ENCODE data around the gene F7.
A peak's percentile ranks its signal among the peaks of the same experiment; 100 is the strongest.
"Not testable (repeated sequence)": the region's sequence is repeated elsewhere in the genome, so short reads cannot be mapped to it uniquely, and the experiment has no call there.

The F7 gene

DNA sequence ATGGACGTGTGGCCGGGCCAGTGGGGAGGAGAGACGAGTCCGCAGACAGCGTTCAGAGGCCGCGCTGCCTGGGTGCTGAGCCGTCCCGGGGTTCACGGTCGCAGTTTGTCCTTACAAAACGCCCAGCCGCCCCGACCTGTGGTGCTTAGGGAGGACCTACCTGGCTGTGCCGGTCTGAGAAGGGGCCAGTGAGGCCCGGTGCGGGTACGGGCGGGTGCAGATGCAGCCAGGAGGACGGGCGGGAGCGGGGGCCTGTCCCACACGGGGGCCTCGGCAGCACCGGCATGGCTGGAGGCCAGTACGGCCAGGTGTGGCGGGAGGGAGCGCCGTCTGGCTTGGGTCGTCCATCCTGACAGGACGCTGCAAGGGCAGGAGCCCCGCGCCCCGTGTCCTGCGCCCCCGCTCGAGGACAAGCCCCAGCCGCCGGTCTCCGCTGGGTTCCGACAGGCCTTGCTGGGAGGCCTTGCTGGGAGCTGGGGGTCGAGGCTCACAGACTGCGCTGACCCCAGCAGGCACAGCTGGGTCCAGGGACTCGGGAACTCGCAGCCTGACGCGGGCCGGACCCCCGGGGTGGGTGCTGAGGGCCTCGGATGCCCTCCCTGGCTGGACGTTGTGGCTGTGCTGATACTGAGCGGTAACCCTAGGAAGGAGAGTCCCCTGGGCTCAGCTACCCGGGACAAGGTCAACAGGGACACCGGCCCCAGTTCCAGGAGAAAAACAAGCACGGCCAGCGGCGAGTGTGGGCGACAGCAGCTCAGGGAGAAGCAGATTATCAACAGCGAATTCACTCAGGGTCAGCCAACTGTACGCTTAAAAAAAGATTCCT lies 47.6 kb downstream of the F7 start:
- DNase-seq (ENCODE audit: low read depth, low spot score), result peak; percentile 38

DNA sequence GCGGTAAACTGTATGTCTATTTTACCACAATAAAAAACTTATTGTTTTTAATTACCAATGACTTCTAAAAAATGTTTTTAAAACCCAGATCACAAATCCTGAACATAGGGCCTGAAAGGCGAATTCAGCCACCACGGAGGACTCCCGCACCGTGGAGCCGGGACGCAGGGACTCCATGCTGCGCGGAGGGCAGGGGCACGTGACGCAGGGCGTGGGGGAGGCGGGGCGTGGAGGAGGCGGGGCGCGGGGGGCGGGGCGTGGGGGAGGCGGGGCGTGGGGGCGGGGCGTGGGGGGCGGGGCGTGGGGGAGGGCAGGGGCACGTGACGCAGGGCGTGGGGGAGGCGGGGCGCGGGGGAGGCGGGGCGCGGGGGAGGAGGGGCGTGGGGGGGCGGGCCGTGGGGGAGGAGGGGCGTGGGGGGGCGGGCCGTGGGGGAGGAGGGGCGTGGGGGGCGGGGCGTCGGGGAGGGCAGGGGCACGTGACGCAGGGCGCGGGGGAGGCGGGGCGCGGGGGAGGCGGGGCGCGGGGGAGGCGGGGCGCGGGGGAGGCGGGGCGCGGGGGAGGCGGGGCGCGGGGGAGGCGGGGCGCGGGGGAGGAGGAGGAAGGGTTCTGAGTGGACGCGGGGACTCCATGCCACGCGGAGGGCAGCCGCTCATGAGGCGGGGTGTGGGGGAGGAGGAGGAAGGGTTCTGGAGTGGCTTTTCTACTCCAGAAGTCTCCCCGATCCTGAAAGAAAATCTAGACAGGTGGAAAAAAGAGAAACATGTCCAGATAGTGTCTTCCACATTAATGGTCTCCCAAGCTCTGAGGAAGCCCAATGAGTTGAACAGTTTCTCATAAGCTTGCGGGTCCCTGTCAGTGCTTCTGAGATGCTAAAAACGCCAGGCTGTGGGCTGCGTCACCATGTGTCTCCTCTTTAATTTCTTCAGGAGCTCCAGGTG lies 48.5 kb downstream of the F7 start:
- peak; percentile 81 for DNase-seq (ENCODE audit: low read depth, low spot score)

DNA sequence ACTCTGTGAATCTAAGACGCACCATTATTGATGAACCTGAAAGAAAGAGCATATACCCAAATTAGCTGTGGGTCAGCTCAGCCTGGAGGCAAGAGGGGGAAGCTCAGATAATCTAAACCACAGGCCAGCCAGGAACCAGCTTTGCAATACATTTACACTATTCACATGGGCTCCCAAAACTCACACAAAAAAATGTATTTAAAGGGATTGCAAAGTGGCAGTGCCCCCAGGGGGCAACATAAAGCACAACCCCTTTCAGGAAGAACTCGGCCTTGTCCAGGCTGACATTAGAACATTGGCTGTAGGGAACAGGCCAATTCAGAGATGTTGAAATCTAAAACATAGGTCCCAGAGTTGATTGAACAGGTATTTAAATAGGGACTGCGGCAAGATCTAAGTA lies 49.6 kb downstream of the F7 start:
- no peak for DNase-seq (ENCODE audit: low read depth, low spot score)

DNA sequence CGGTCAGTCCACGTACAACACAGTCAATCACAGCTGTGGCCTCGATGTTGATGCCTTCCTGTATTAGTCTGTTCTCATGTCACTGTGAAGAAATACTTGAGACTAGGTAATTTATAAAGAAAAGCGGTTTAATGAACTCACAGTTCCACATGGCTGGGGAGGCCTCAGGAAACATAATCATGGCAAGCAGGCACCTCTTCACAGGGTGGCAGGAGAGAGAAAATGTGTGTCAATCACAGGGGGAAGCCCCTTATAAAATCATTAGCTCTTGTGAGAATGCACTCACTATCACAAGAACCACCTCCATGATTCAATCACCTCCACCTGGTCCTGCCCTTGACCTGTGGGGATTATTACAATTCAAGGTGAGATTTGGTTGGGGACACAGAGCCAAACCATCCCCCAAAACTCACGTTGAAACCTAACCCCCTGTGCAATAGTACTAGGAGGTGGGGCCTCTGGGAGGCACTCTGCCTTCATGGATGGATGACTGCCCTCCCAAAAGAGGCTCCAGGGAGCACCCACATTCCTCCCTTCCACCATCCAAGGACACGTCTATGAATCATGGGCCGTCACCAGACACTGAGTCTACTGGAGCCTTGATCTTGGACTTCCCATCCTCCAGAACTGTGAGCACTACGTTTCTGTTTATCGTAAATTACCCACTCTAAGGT lies 50.5 kb downstream of the F7 start:
- no peak for DNase-seq (ENCODE audit: low read depth, low spot score)

DNA sequence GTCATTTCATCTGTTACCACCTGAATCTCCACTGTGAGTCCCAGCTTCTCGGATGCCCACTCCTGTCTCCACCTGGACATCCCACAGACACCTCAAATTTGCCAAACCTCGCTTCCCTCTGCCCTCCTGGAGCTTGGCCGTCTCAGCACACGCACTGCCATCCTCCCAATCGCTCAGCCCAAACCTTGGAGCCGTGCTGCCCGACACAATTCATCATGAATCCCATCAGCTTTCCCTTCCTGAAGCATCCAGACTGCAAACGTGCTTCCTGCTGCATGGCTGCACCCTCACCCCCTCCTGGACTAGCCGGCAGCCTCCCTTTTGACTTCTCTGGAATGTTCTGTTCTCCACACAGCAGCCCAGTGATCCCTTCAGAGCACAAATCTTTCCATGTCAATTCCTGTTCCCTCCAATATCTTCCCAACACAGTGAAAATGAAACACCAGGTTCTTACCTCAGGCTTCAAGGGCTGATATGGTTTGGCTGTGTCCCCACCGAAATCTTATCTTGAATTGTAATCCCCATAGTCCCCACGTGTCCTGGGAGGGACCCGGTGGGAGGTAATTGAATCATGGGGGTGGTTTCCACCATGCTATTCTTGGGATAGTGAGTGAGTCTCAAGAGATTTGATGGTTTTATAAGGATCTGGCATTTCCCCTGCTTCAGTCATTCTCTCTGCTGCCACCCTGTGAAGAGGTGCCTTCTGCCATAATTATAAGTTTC lies 51.8 kb downstream of the F7 start:
- no peak for DNase-seq (ENCODE audit: low read depth, low spot score)

DNA sequence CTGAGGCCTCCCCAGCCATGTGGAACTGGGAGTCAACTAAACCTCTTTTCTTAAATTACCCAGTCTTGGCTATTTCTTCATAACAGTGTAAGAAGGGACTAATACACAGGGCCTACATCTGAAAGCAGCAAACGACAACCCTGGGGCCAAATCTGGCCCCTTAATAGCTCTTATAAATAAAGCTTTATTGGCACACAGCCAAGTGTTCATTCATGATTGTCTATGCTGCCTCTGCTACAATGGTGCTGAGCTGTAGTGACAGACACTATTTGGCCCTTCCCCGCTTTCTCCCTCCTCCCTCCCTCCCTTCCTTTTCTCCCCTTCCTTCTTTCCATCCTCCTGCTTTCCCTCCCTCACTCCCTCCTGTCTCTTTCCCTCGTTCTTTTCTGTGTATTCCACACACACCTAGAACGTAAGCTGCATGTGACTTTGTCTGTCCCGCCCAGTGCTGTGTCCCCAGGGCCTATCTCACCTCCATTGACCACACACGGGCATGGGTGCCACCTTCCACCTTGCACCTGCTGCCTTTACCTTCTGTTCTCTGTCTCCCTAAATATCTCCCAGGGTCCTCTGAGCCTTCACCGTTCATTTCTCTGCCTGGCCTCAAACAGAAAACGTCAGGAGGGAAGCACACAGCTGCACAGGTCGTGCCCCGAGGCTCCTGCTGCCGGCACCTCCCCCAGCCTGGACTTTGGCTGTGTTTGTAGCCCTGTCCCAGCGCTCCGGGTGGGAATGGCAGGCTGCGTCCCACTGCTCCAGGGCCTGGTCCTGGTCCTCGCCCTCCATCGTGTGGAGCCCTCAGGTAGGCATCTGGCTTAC lies 52.5 kb downstream of the F7 start, which contains the start of gene PROZ:
TSS of gene PROZ (plus strand) at position 720 of the 819 bp plus-strand sequence. CDS start at position 733, 13 bp downstream.
- DNase-seq (ENCODE audit: low read depth, low spot score), result no peak

DNA sequence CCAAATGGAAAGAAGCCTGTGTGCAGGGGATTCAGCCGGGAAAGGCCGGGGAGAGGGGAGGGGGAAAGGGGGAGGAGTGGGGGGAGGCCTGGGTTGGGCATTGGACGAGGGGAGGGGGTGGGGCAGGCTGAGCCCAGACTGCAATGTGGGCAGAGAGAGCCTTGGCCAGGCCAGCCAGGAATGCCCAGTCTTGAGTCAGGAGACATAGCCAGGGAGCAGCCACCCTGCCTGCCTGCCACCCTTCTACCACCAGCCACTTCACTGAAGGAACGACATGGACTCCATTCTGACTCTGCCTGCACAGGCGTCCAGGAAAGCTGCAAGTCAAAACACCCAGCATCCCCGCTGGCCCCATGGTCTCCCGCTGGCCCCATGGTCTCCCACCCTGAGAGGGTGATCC lies 53.4 kb downstream of the F7 start:
- no peak for DNase-seq (ENCODE audit: low read depth, low spot score)

DNA sequence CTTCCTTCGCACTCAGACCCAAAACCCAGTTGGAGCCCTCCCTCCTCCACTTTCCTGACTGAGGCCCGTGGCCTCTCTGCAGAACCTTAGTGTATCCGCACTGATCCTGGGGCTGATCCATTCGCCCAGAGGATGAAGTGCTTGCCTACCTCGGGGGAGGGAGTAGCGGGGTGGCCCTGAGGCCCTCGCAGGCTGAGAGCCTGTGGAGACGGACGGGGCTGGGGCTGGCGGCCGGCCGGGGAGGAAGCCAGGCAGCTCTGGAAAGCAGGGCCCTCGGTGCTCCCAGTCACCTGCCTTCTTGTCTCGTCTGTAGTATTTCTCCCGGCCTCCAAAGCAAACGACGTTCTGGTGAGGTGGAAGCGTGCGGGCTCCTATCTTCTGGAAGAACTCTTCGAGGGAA lies 54.1 kb downstream of the F7 start:
- no peak for DNase-seq (ENCODE audit: low read depth, low spot score)

DNA sequence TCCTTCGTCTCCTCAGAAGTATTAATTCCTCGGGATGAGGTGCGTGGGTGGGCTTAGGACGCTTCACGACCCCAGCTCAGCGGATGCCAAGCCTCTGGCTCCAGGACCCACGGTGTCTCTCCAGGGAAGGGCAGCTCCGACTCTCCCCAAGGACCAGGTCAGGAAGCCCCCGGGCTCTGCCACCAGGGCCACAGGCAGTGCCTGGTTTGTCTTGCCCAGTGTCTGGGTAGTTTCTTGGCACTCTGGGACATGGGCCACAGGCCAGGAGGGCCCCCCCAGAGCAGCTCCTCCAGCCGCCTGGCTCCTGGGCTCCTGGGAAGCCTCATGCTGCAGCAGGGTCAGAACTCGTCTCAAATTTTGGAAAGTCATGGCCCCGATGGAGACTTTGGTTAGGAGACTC lies 55.4 kb downstream of the F7 start:
- no peak for DNase-seq (ENCODE audit: low read depth, low spot score)

DNA sequence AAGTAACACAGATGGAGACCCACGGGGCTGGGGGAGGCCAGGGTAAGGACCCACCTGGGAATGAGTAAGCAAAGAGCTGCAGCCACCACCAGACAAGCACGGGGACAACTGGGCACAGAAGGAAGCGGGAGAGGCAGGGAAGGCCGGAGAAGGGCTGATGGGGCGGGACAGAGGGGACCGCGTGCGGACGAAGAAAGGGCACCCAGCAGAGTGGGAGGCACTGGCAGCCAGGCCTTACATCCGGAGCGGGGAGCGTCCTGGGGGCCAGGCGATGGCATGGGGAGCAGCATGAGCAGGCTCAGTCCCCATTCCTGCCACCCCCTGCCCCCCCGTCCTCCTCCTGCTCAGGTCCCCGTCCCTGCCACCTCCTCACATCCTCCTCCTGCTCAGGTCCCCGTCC lies 55.8 kb downstream of the F7 start:
- no peak for DNase-seq (ENCODE audit: low read depth, low spot score)

DNA sequence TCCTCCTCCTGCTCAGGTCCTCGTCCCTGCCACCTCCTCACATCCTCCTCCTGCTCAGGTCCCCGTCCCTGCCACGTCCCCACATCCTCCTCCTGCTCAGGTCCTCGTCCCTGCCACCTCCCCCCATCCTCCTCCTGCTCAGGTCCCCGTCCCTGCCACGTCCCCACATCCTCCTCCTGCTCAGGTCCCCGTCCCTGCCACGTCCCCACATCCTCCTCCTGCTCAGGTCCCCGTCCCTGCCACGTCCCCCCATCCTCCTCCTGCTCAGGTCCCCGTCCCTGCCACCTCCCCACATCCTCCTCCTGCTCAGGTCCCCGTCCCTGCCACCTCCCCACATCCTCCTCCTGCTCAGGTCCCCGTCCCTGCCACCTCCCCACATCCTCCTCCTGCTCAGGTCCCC lies 56.4 kb downstream of the F7 start:
- DNase-seq (ENCODE audit: low read depth, low spot score), result not testable (repeated sequence)

DNA sequence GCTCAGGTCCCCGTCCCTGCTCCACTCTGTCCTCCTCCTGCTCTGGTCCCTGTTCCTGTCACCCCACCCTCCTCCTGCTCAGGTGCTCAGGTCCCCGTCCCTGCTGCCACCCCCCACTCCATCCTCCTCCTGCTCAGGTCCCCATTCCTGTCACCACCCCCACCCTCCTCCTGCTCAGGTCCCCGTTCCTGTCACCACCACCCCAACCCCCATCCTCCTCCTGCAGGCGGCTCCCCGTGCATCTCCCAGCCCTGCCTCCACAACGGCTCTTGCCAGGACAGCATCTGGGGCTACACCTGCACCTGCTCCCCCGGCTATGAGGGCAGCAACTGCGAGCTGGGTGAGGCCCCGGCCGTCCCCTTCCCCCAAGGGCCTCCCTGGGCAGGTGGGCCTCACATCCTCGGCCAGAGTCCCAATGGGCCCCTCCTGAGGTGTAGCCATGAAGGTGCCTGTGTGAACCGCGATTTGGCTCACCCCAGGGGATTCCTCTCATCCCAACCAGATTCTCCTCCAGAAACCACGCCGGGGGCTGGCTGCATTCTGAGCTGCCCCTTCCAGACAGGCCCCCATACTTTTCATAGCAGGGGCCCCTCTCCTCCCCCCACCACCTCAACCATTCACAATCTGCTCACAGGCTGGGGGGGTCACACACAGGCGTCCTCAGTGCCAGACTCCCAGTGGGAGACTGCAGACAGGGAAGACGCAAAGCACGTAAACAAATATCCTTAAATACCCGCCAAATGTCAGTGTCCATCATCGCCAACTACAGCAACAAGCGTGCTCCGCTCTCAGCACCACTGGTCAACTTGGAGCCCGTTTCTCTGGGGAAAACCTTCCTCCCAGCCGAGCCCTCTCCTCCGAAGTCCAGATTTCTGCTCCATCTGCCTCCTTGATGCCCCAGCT lies 57.4 kb downstream of the F7 start:
- no peak for DNase-seq (ENCODE audit: low read depth, low spot score)

DNA sequence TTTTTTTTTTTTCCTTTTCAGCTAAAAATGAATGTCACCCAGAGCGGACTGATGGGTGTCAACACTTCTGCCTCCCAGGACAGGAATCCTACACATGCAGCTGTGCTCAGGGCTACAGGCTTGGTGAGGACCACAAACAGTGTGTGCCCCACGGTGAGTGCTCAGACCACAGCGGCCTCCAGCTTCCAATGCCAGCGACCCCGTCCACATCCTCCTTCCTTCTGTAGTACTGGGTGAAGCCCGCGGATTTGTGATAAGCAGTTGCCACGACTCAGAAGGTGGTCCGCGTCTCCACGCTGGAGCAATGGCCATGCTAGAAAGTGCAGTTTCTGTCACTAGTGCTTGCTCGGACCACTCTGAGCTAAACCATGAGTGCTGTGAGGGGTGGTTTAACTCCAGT lies 58.9 kb downstream of the F7 start:
- no peak for DNase-seq (ENCODE audit: low read depth, low spot score)

DNA sequence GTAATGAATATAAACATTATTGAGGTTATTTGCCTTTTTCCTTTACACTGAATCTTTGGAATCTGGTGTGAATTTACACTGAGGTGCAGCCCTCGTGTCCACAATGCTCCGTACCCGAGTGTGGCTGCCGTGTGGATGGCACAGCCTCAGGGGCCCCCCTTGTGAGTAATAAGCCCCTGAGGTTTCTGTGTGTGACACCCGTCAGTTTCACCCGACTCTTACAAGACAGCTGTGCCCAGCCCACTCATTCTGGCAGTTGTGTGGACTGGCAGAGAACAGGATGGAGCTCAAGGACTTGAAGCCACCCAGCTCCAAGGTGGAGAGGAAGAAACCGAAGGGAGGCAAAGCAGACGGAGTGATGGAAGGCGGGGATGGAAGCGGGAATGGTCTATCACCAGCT lies 60.7 kb downstream of the F7 start:
- DNase-seq (ENCODE audit: low read depth, low spot score), result no peak

DNA sequence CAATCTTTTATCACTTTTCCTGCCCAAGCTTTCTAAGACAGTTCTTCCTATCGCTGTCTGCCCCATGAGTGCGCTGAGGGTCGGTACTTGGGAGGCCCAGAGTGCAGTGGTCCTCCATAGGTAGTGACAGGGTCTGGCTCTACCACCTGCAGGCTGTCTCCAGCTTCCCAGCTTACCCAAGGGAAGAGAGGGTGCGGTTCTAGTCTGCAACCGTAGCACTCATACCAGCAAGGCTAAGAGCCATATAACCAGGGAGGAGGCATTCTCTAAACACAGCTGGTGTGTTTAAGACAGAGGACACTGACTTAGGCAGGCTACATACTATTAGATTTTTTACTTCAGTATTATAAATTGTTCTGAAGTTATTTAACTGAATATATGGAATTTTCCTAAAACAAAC lies 61.1 kb downstream of the F7 start:
- no peak for DNase-seq (ENCODE audit: low read depth, low spot score)

DNA sequence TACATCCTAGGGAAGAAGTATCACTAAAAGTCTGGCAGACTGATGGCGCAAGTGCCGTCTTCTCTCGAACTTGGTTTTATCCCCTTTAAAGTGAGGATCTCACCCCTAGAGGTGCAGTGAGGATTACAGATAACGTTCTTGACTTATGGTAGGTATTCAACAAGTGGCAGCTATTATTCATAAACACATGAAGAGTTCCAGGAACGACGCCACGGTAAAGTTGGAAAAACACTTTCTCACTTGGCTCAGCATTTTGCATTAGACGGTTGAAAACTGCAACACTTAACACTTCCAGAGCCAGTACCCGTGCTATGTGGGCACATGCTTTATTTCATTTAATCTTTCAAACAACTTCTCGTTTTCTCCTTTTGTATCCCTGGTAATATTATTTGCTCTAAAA lies 61.6 kb downstream of the F7 start:
- DNase-seq (ENCODE audit: low read depth, low spot score), result no peak

DNA sequence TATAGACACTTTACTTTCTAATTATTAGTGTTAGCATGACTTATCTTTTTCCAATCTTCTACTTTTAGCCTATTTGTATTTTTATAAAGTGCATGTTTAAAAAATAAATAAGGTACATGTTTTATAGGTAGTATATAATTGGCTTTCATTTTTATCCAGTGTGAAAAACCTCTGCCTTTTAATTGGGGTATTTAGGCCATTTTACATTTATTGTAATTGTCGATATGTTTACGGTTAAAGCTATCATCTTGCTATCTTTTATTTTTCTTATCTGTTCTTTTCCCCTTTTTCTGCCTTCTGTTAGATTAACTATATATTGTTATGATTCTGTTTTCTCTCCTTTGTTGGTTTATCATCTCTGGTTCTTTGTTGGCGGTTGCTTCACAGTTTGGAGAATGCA lies 62.0 kb downstream of the F7 start:
- DNase-seq (ENCODE audit: low read depth, low spot score), result no peak

DNA sequence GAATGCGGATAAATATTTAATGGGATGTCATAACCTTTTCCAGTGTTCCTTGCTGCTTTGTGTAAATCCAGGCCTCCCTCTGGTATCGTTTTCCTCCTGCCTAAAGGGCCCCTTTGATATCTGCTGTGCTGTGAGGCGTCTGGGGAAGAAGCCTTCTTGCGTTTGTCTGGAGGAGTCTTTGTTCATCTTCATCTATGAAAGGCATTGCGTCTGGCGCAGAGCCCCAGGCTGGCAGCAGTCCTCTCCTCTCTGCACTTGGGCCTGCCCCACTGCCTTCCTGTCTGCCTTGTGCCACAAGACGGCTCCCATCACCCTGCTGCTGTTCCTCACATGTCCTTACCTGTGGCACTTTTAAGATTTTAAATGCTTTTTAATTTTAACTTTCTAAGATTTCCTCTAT lies 62.6 kb downstream of the F7 start:
- DNase-seq (ENCODE audit: low read depth, low spot score), result no peak

All from astrocyte of the hippocampus (primary cell).